Measurements from ENCODE around the gene TMEM248.
"Not testable (repeated sequence)": the region's sequence is repeated elsewhere in the genome, so short reads cannot be mapped to it uniquely, and the experiment has no call there.

TMEM248 gene

DNA sequence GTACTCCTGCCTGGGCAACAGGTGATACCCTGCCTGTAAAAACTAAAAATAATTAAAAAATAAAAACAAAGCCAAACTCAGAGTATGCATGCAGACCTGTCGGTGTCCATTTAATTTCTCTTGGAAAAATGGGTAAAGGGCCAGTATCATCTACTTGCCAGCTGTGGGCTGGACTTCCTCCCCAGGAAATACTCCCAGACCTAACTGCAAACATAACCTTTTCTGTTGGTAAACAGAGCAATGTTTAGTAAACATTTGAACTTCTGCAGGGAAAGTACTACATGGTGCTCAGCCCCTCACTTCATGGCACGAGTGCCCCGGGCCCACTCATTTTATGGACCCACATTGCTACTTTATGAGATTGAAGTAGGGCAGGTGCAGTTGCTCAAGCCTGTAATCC lies 10.2 kb upstream of the TMEM248 start:
- no peak for DNase-seq

DNA sequence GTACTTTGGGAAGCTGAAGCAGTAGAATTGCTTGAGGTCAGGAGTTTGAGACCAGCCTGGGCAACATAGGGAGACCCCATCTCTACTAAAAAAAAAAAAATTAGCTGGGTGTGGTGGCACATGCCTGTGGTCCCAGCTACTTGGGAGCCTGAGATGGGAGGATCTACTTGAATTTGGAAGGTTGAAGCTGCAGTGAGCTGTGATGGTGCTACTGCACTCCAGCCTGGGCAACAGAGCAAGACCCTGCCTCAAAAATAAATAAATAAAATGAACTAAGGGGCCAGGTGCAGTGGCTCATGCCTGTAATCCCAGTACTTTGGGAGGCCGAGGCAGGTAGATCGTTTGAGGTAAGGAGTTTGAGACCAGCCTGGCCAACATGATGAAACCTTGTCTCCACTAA lies 9.8 kb upstream of the TMEM248 start:
- not testable (repeated sequence) for DNase-seq

DNA sequence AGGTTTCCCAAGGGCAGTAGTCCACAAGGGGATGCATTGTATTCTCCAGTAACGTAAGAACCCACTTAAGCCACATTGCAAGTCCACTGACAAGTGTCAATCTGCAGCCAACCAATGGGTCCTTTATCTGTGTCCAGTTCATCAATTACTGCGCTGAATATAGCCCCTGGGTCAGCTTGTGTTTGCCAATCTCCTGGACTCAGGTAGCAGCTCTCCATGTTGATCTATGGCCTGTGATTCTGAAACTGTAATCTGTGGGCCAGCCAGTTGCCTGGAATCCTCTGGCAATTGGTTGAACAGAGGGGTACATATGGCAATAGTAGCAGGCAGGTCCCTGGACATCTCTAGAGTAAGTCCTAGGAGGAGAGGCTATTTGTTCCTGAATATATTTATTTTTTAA lies 8.8 kb upstream of the TMEM248 start:
- DNase-seq: no peak

DNA sequence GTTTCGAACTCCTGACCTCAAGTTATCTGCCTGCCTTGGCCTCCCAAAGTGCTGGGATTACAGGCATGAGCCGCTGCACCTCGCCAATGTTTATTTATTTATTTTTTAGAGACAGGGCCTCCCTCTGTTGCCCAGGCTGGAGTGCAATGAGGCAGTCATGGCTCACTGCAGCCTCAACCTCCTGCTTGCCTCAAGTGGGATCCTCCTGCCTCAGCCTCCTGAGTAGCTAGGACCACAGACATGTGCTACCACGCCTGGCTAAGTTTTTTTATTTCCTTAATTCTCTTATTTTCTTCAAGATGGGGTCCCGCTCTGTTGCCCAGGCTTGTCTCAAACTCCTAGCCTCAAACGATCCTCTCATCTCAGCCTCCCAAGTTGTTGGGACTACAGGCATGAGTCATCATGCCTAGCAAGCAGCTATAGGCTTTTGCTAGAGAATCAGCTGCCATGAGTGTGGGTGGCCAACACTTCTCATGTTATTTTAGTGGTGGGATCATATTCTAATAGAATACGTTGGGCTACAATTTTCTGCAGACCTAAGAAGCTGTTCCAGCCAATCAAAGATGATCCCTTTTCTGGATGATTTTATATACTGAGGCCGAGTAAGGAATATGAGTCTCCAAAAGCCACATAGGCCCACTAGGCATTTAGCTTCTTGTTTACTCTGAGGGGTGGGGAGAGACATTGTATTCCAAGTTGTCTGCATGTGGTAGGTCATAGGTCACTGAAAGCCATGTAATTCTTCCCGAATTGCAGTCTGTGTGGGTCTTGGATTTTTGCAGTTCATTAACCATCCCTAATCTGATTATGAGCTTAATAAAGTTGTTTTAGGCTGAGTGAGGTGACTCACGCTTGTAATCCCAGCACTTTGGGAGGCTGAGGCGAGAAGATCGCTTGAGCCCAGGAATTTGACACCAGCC lies 7.6 kb upstream of the TMEM248 start:
- DNase-seq: no peak

DNA sequence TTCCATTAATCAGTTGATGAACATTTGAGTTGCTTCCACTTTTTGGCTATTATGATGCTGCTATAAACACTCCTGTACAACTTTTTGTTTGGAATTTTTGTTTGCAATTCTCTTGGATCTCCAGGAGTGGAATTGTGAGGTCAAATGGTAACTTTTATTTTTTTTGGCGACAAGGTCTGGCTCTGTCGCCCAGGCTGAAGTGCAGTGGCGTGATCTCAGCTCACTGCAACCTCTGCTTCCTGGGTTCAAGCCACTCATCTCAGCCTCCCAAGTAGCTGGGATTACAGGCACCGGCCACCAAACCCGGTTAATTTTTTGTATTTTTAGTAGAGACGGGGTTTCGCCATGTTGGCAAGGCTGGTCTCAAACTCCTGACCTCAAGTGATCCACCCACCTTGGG lies 3.1 kb upstream of the TMEM248 start:
- DNase-seq: not testable (repeated sequence)

DNA sequence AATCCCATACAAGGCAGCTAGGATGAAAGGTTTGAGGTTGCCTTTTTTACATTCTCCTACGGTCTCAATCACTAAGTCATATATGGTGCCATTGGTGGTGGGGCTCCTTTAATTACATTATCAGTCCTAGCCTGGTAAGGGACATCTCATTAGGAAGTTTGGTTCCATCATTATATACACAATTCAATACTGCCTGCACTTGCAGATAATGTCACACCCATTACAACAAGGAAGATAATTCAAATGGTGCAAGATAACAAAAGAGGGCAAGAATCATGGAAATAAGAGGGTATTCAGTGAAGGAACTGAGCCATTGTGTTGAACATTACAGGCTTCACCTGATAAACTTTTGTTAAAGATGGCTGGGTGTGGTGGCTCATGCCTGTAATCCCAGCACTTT lies 1.7 kb upstream of the TMEM248 start:
- DNase-seq: no peak

DNA sequence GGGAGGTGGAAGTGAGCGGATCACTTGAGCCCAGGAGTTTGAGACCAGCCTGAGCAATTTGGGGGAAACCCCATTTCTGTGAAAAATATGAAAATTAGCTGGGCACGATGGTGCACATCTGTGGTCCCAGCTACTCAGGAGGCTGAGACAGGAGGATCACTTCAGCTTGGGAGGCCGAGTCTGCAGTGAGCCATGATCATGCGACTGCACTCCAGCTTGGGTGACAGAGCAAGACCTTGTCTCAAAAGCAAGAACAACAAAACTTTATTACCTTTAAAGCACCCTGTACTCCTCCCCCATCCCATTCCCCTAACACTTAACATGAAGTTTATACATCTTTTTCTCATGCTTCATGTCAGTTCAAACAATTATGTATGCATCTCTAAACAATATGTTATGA lies 1.3 kb upstream of the TMEM248 start:
- DNase-seq: no peak

DNA sequence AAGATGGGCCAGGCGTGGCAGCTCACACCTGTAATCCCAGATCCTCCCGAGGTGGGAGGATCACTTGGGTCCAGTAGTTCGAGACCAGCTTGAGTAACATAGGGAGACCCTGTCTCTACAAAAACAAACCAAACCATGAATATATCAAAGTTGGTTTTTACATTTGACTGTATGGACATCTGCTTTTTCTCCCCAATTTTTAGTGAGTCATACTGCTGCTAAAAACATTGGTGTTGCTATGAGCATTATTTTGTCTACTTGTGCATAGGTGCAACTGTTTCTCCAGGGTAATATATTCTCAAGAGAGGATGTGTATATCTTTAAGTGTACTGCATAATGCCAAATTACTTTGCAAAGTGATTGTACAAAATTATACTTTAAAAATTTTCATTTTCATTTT lies 769 bp upstream of the TMEM248 start:
- DNase-seq: no peak

DNA sequence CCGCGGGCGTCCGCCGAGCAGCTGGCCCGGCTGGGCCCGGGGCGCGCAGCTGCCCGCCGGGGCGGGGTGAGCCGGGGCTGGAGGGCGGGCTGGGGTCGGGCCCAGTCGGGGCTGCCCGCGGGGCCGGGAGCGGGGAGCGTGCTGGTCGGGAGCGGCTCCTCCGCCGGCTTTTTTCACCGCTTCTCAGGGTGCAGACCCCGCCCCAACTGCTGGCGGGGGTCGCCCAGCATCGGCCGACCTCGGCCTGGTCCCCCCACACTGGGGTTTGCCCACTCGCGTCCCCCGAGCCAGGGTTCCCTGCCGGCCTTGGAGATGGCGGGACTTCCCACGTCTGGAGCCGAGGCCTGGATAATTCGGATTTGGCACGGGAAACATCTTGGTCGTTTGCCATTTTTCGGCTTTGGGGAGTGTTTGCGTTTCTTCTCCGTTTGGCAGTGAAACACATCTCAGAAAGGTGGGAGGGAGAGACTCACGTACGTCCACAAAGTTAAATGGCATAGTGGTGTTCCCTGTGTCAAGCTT lies 432 bp downstream of the TMEM248 start:
- no peak for DNase-seq

DNA sequence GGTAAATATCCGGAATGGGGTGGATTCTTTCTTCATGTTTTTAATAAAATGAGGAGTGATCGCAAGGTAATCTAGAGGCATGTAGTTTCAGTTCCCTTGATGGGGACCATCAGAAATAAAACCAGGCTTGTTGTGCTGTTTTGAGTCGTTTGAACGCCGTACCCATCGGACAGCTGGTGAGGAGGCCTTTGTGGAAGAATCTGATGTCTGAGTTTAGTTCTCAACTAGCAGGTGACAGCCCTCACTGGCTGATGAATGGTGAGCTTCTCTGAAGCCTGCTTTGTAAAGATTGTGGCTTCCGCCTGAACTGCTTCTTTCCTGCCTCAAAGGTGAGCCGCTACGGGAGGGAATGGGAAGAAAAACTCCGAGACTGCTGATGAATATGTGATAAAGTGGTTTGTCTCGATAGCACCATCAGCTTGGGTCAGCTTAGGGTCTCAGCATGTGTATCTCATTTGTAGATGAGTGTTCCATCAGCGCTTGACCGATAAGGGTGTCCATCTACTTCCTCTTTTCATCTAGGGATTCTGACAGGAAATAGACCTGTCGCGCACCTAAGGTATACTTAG lies 977 bp downstream of the TMEM248 start:
- no peak for DNase-seq

DNA sequence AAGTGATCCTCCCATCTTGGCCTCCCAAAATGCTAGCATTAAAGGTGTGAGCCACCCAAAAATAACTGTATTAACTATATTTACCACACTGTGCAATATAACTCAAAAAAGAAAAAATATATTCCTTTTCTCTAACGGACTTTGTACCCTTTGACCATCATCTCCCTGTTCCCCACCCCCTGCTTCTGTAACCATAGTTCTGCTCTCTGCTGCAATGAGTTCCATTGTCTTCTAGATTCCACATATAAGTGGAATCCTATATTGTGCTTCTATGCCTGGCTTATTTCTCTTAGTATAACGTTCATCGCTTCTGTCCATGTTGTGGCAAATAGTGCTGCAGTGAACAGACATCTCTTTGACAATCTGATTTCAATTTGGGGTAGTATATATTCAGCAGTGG lies 4.2 kb downstream of the TMEM248 start:
- no peak for DNase-seq

DNA sequence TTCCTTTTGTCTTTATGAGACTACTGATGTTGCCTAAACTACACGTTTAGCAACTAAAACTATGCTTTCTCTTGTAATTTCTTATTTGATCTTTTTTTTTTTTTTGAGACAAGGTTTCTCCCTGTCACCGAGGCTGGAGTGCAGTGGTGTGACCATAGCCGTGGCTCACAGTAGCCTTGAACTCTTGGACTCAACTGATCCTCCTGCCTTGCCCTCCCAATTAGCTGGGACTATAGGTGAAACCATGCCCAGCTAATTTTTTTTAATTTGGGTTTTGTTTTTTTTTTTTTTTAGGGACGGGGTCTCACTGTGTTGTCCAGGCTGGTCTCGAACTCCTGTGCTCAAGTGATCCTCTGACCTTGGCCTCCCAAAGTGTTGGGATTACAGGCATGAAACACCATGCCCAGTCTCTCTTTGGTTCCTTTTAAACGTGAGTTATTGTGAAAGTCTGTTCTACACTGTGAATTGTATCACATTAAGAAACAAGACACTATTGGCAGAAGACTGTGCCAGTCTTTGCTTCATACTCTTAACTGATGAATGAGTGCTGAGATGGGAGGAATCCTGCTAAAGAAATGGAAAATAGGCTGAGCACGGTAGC lies 6.4 kb downstream of the TMEM248 start:
- DNase-seq: no peak

DNA sequence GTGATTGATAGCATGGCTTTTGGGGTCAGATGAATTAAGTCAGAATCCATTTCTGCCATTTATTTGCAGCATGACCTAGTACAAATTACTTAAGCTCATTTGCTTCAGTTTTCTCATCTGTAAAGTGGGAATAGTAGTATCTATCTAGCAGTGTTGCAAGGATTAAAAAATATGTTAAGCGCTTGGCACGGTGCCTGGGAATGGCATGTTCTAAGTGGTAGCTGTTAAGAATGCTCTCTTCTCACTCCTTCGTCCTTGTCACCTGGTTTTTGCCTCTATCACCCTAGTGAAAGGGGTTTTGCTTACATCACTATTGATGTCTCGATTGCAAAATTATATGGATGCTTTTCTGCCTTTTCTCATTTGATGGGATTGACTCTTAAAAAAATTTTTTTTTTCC lies 7.4 kb downstream of the TMEM248 start:
- no peak for DNase-seq

DNA sequence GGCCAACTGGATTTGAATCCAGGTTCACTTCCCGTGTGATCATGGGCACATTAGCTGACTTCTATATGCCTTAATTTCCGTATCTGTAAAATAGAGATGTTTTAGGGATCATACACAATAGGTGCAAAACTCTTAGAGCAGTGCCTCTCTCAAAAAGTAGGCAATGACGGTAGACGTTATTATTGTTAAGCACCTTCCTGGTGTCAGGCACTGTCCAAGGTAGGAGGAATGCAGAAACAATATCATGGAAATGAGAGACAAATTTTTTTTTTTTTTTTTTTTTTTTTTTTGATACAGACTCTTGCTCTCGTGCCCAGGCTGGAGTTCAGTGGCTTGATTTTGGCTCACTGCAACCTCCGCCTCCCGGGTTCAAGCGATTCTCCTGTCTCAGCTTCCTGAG lies 8.1 kb downstream of the TMEM248 start:
- no peak for DNase-seq

DNA sequence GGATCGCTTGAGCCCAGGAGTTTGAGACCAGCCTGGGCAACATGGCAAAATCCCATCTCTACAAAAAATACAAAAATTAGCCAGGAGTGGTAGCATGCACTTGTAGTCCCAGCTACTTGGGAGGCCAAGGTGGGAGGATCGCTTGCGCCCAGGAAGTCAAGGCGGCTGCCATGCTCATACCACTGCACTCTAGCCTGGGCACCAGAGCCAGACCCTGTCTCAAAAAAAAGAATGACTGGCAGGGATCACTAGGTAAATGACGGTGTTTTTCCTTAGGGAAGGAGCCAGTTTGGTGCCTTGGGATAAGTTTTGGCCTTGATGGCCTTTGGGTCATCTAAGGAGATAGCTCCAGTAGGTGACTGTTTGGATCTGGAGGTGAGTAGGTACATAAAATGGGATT lies 8.9 kb downstream of the TMEM248 start:
- no peak for DNase-seq

DNA sequence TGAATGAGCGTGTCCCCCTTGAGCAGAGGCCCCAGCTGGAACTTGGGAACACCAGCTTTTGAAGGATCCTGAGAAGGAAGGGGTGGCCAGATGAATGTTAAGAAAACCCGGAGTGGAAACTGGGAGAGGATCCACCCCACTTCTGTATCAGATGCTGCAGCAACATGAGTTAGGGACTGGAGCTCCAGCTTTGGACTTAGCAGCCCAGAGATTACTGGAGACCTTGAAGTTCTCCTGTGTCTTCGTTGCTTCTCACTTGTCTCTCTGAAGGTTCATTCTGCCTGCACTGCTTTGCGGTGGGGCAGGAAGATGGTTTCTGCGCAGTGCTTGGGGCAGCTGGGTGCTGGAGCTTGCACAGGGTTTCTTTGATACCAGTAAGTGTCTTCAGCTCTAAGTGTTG lies 9.3 kb downstream of the TMEM248 start:
- no peak for DNase-seq

DNA sequence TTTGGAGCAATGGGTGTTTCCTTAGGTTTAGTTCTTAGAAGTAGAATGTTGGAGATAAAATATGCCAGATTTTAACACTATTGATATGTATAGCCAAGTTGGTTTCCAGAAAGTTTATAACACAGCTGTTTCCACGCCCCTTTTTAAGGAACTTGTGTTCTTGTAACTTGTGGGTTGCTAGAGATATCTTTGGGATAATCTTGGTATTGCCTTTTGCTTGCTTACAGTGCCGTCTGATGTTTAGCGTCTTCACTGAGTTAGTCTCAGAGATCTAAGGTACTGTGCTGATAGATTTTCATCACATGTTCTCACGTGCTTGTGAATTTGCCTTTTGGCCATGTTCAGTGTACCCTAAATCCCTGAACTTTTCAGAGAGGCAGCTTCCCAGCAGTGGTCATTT lies 12.4 kb downstream of the TMEM248 start:
- no peak for DNase-seq

DNA sequence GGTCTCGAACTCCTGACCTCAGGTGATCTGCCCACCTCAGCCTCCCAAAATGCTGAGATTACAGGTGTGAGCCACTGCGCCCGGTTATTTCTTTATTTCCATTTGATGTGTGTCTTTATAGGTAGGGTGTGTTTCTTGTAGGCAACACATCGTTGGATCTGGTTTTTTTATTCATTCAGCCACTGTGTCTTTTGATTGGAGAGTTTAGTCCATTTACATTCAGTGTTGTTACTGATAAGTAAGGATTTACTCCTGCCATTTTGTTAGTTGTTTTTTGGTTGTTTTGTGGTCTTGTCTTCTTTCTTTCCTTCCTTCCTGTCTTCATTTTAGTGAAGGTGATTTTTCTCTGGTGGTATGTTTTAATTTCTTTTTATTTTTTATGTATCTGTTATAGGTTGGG lies 16.9 kb downstream of the TMEM248 start:
- no peak for DNase-seq

DNA sequence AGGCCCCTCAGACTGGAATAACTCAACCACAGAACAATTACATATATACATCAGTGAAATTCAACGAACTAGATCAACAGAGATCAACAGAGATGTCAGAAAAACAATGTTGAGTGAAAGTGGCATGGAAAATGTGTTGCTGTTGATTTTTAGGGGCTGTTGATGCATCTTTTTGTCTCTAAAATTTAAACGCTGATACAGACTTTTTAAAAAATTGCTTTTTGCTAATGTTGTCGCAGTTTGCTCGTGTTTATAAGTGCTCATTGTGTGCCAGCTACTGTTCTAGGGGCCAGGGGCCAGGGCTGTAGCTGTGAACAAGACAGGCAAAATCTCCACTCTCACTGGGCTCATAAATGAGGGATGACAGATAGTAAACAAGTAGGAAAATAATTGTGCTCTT lies 18.3 kb downstream of the TMEM248 start:
- no peak for DNase-seq

DNA sequence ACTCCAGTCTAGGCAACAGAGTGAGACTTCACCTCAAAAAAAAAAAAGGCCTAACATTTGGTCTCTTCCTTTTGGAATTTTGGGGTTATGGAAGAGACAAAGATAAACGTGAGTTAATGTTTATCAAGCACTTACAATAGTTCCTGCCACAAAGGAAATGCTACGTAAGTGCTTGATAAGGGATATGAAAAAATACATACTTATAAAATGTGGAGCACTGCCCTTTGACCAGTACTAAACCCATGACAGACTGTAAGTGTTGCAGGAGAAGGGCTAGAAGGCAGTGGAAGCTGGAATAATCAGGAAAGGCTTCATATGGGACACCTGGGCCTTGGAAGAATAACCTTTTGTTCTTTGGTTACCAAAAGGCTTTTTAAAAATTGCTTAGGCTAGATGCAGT lies 25.5 kb downstream of the TMEM248 start:
- no peak for DNase-seq

DNA sequence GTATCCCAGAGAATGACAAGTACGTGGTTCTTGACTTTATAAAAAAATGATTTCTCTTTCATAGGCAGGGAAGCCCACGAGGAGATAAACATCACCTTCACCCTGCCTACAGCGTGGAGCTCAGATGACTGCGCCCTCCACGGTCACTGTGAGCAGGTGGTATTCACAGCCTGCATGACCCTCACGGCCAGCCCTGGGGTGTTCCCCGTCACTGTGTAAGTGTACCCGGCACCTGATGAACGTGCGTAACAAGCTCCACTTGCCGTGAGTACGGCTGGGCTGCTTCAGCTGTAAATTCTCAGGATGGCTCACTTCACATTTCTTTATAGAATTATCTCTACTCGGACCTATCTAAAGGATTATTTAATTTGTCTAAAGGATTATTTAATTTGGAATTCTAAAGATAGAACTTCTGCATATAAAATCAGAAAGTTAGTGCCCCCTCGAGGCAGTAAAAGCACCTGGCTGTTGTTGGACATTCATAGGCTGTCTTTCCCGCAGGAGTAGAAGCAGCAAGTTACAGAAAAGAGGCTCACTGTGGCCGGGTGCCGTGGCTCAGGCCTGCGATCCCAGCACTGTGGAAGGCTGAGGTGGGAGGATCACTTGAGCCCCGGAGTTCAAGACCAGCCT lies 27.6 kb downstream of the TMEM248 start:
- no peak for DNase-seq

DNA sequence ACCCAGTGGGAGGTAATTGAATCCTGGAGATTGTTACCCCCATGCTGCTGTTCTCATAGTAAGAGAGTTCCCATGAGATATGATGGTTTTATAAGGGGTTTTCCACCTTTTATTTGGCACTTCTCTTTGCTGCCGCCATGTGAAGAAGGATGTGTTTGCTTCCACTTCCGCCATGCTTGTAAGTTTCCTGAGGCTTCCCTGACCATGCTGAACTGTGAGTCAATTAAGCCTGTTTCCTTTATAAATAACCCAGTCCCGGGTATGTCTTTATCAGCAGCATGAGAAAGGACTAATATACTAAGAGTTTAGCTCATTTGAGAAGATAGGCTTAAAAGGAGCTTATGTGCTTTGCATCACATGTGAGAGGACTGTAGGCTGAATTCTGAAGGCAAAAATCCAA lies 29.3 kb downstream of the TMEM248 start:
- DNase-seq: no peak

DNA sequence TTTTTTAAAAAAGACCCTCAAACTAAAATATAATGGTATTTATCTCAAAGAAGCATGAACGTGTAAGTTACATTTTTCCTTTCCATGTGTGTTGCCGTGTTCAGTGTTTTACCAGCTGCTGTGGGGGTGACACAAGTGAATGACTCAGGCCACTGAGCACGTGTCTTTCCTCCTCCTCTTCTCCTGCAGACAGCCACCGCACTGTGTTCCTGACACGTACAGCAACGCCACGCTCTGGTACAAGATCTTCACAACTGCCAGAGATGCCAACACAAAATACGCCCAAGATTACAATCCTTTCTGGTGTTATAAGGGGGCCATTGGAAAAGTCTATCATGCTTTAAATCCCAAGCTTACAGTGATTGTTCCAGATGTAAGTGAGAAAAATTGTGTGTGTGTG lies 29.7 kb downstream of the TMEM248 start:
- no peak for DNase-seq
